NT2/D1 (cell line): ENCODE measurements around the gene UNC5B.
A peak's percentile ranks its signal among the peaks of the same experiment; 100 is the strongest.

ENCODE experiments used
- DNase-seq: peaks from one replicate; pipeline ENCODE4 v3.0.0-alpha.2; 2011; ENCODE audit warnings: low read depth, low spot score
- H3K27me3 ChIP-seq: 2 replicates; pipeline ENCODE4 v1.6.0; 2011; ENCODE audit warnings: mild to moderate bottlenecking; ENCODE audit not compliant: insufficient read length, insufficient read depth
- H3K36me3 ChIP-seq: 2 replicates; pipeline ENCODE4 v1.6.1; 2011; ENCODE audit warnings: mild to moderate bottlenecking, low read length, mixed read lengths; ENCODE audit not compliant: insufficient read depth, insufficient read length
- H3K4me1 ChIP-seq: 2 replicates; pipeline ENCODE4 v1.5.1; 2011; ENCODE audit not compliant: insufficient read depth, insufficient read length
- H3K4me3 ChIP-seq: 2 replicates; pipeline ENCODE4 v1.5.1; 2011; ENCODE audit warnings: low read depth; ENCODE audit not compliant: insufficient read length
- H3K9ac ChIP-seq: 2 replicates; pipeline ENCODE4 v1.6.0; 2011; ENCODE audit warnings: low read depth; ENCODE audit not compliant: insufficient read length
- H3K9me3 ChIP-seq: 2 replicates; pipeline ENCODE4 v1.5.1; 2011; ENCODE audit warnings: mild to moderate bottlenecking, low read length; ENCODE audit not compliant: insufficient read depth
- SUZ12 ChIP-seq: IDR thresholded peaks from 2 replicates; pipeline ENCODE4 v1.6.1; 2011; ENCODE audit not compliant: insufficient read length, insufficient read depth; ENCODE audit errors: extremely low read depth
- YY1 ChIP-seq: IDR thresholded peaks from 2 replicates; pipeline ENCODE4 v1.6.1; 2011; ENCODE audit not compliant: insufficient read length, insufficient read depth
- ZNF274 ChIP-seq: IDR thresholded peaks from 2 replicates; pipeline ENCODE4 v1.6.1; 2011; ENCODE audit warnings: mild to moderate bottlenecking, low read depth, low read length

Gene UNC5B

GRCh38 chr10:71274901-71275796 lies 62.8 kb downstream of the UNC5B start:
- no peak for DNase-seq
- H3K9me3 ChIP-seq = no peaks in the 10 kb centered on the region
- H3K9ac ChIP-seq = no peak overlapping the region
- H3K36me3 ChIP-seq = peaks cover 10% of the 10 kb centered on the region
- no peaks in the 10 kb centered on the region for H3K27me3 ChIP-seq
- no peak overlapping the region for H3K4me3 ChIP-seq
- peaks cover 28% of the 10 kb centered on the region for H3K4me1 ChIP-seq
- TF ChIP-seq ZNF274 (no peak), SUZ12 (no peak), YY1 (no peak)

- peaks cover 15% of the 10 kb centered on the region for H3K36me3 ChIP-seq
- DNase-seq = no peak
- no peak overlapping the region for H3K9ac ChIP-seq
- no peak overlapping the region for H3K4me3 ChIP-seq
- no peaks in the 10 kb centered on the region for H3K27me3 ChIP-seq
- no peak for TF ChIP-seq ZNF274
- TF ChIP-seq SUZ12 = no peak
- TF ChIP-seq YY1 = no peak
- H3K4me1 ChIP-seq = peaks cover 22% of the 10 kb centered on the region
- H3K9me3 ChIP-seq = no peaks in the 10 kb centered on the region
Observed at GRCh38 chr10:71276873-71277272, 64.5 kb downstream of the UNC5B start.

GRCh38 chr10:71277914-71278665 lies 65.7 kb downstream of the UNC5B start:
- Histone ChIP-seq H3K9ac (no peak overlapping the region), H3K9me3 (no peaks in the 10 kb centered on the region), H3K36me3 (peaks cover 25% of the 10 kb centered on the region), H3K4me1 (peaks cover 17% of the 10 kb centered on the region), H3K4me3 (no peak overlapping the region), H3K27me3 (no peaks in the 10 kb centered on the region)
- no peak for DNase-seq
- TF ChIP-seq YY1 (no peak), SUZ12 (no peak), ZNF274 (no peak)

GRCh38 chr10:71278691-71279588 lies 66.6 kb downstream of the UNC5B start:
- no peak for DNase-seq
- Histone ChIP-seq H3K4me3 (no peak overlapping the region), H3K27me3 (no peaks in the 10 kb centered on the region), H3K9ac (peak overlapping the region; percentile 61), H3K36me3 (peaks cover 28% of the 10 kb centered on the region), H3K4me1 (peaks cover 19% of the 10 kb centered on the region), H3K9me3 (no peaks in the 10 kb centered on the region)
- no peak for TF ChIP-seq ZNF274
- TF ChIP-seq YY1 = no peak
- no peak for TF ChIP-seq SUZ12

- peak overlapping the region; percentile 61 for H3K9ac ChIP-seq
- H3K4me1 ChIP-seq = peaks cover 19% of the 10 kb centered on the region
- H3K36me3 ChIP-seq = peaks cover 35% of the 10 kb centered on the region
- DNase-seq = no peak
- no peak for TF ChIP-seq SUZ12
- TF ChIP-seq ZNF274 = no peak
- TF ChIP-seq YY1 = no peak
- H3K4me3 ChIP-seq = no peak overlapping the region
- H3K27me3 ChIP-seq = no peaks in the 10 kb centered on the region
- no peaks in the 10 kb centered on the region for H3K9me3 ChIP-seq
Observed at GRCh38 chr10:71279590-71280170, 67.3 kb downstream of the UNC5B start.

- Histone ChIP-seq H3K36me3 (peaks cover 38% of the 10 kb centered on the region), H3K27me3 (no peaks in the 10 kb centered on the region), H3K9ac (no peak overlapping the region), H3K4me1 (peaks cover 19% of the 10 kb centered on the region), H3K4me3 (no peak overlapping the region), H3K9me3 (no peaks in the 10 kb centered on the region)
- no peak for TF ChIP-seq YY1
- TF ChIP-seq ZNF274 = no peak
- TF ChIP-seq SUZ12 = no peak
- no peak for DNase-seq
Observed at GRCh38 chr10:71280216-71280615, 67.8 kb downstream of the UNC5B start.
